SH-SY5Y (cell line): ENCODE data around the gene VENTX.

Experiments
- GATA2 ChIP-seq: IDR thresholded peaks from 2 replicates; pipeline ENCODE4 v1.6.1; 2011; ENCODE audit warnings: mild to moderate bottlenecking, low read depth, low read length
- GATA3 ChIP-seq: IDR thresholded peaks from 2 replicates; pipeline ENCODE4 v1.6.1; 2011; ENCODE audit warnings: low read depth, mild to moderate bottlenecking, low read length, moderate library complexity

GRCh38 chr10:133196936-133197758 is 40.5 kb upstream of the VENTX start:
- no peak for TF ChIP-seq GATA3
- TF ChIP-seq GATA2 = no peak
